Measurements from ENCODE around the gene TTBK1.

Gene TTBK1

DNA sequence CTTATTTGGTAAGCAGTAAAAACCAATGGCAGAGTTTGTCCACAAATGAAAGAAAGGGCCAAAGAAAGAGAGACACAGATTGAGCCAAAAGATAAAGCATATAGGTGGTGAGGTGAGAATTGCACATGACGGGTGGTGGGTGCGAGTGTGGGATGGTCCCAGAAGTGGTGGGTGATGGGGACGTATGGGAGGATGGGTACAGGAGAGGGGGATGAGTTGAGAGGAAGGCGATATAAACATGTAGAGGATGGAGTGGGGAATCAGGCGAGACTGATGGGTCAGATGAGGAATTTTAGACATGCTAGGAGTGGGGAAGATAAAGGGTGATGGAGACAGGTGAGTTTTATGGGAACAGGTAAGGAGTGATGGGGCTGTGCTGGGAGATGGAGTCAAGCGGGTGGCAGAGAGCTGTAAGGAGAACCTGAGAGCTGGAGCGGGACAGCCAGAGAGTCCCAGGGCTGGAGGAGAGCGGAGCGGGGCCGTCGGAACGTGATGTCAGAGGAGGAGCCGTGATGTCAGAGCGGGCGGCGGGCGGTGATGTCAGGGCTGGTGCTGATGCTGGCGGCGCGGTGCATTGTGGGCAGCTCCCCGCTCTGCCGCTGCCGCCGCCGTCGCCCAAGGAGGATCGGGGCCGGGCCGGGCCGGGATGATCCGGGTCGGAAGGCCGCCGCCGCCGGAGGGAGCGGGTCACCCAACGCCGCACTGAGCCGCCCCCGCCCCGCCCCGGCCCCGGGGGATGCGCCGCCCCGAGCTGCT is at the start of gene TTBK1:
TSS of gene TTBK1 (plus strand) at position 574 of the 756 bp plus-strand sequence. CDS start 3,180 bp downstream, outside the sequence.
- Histone ChIP-seq H3K4me3 (peak within 1 kb of the TSS in 2 of 10 experiments; percentile 23 to 28; a peak in 1 of 20 replicates), H3K27me3 (peaks cover 46 to 81% (median 70%) of the 10 kb centered on the region in 11 experiments), H4K20me1 (peaks cover 0 to 6% (median 0%) of the 10 kb centered on the region in 11 experiments; a peak in 3 of 22 replicates), H3K9ac (no peak within 1 kb of the TSS), H3K36me3 (no peaks in the 10 kb centered on the region), H3K4me2 (peak within 1 kb of the TSS in 4 of 11 experiments; percentile 12 to 34 (median 25); a peak in 3 of 22 replicates), H3K27ac (no peak within 1 kb of the TSS), H3K4me1 (peaks cover 12 to 24% (median 15%) of the 10 kb centered on the region in 10 experiments; a peak in 19 of 20 replicates), H3K9me3 (replicated peaks in 1 of 11) (peaks cover 5 to 23% (median 9%) of the 10 kb centered on the region in 11 experiments; a peak in 19 of 22 replicates)
- no peak for TF ChIP-seq Cebpa-rat (IDR thresholded peaks at IDR 0.05)

DNA sequence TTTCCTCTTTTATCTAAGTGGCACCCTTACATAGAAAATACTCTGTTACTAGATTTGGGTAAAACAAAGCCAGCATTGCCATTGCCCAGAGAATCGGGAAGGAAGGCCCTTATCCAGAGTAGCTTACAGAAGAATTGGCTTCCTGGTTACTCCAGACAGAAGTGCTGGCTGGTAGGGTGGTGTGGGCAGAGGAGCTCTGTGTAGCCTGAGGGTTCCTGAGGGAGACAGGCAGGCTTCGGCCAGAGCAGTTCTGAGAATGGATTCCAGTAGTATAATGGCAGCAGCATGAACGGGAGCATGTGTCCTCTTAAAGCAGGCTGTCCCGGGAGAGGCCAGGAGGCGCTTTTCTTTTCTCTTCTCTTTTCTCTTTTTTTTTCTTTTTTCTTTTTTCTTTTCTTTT is 49.4 kb upstream of the TTBK1 start:
- no peaks in the 10 kb centered on the region for H3K9me3 ChIP-seq (replicated peaks in 1 of 11)
- H3K4me1 ChIP-seq = no peaks in the 10 kb centered on the region
- no peak overlapping the region for H3K4me2 ChIP-seq
- H3K27ac ChIP-seq = no peak overlapping the region
- peaks cover 63 to 91% (median 77%) of the 10 kb centered on the region in 11 experiments for H3K36me3 ChIP-seq
- no peak overlapping the region for H3K4me3 ChIP-seq
- no peaks in the 10 kb centered on the region for H3K27me3 ChIP-seq
- H4K20me1 ChIP-seq = no peaks in the 10 kb centered on the region
- TF ChIP-seq Cebpa-rat (IDR thresholded peaks at IDR 0.05) = no peak
- no peak overlapping the region for H3K9ac ChIP-seq

DNA sequence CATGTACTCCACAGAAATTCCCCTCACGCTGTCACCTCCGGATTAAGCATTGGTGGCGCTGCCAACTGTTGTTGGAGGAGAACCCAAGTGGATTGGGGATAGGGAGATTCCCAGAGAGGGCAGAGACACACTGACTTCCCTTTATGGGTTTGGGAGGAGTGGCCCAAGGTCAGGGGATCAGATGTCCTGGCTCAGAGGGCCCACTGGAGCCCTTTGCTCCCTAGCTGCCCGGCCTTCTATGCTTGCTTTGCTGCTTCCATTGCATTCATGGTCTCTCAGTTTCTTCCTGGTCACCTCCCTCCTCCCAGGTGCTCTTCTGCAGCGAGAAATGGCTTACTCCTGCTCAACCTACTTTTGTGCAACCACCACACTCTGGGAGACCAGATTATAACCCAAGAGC is 46.9 kb upstream of the TTBK1 start:
- no peak overlapping the region for H3K4me2 ChIP-seq
- H3K9me3 ChIP-seq (replicated peaks in 1 of 11) = no peaks in the 10 kb centered on the region
- peaks cover 0 to 3% (median 0%) of the 10 kb centered on the region in 11 experiments; a peak in 1 of 22 replicates for H4K20me1 ChIP-seq
- H3K4me1 ChIP-seq = peaks cover 0 to 5% (median 0%) of the 10 kb centered on the region in 10 experiments; a peak in 4 of 20 replicates
- no peaks in the 10 kb centered on the region for H3K27me3 ChIP-seq
- no peak overlapping the region for H3K9ac ChIP-seq
- peaks cover 69 to 99% (median 88%) of the 10 kb centered on the region in 11 experiments for H3K36me3 ChIP-seq
- no peak overlapping the region for H3K27ac ChIP-seq
- no peak for TF ChIP-seq Cebpa-rat (IDR thresholded peaks at IDR 0.05)
- no peak overlapping the region for H3K4me3 ChIP-seq

DNA sequence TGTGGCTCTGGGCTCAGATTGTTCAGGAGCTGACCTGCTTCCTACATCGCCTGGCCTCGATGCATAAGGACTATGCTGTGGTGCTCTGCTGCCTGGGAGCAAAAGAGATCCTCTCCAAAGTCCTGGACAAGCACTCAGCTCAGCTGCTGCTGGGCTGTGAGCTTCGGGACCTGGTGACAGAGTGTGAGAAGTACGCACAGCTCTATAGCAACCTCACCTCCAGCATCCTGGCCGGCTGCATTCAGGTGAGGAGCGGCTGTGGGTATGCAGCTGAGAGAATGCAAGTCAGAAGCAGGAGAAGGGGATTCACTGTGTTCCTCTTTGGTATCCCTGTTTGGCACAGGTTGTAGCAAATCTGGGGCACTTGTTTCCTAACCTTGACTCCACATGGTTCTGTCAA is 43.4 kb upstream of the TTBK1 start:
- Histone ChIP-seq H3K9ac (no peak overlapping the region; a peak in 1 of 22 replicates), H3K4me2 (no peak overlapping the region), H3K9me3 (replicated peaks in 1 of 11) (no peaks in the 10 kb centered on the region), H3K4me3 (no peak overlapping the region), H3K27me3 (no peaks in the 10 kb centered on the region), H3K4me1 (peaks cover 0 to 5% (median 0%) of the 10 kb centered on the region in 10 experiments; a peak in 4 of 20 replicates), H3K27ac (no peak overlapping the region), H3K36me3 (peaks cover 45 to 92% (median 80%) of the 10 kb centered on the region in 11 experiments), H4K20me1 (peaks cover 0 to 7% (median 0%) of the 10 kb centered on the region in 11 experiments; a peak in 2 of 22 replicates)
- TF ChIP-seq Cebpa-rat (IDR thresholded peaks at IDR 0.05) = no peak

DNA sequence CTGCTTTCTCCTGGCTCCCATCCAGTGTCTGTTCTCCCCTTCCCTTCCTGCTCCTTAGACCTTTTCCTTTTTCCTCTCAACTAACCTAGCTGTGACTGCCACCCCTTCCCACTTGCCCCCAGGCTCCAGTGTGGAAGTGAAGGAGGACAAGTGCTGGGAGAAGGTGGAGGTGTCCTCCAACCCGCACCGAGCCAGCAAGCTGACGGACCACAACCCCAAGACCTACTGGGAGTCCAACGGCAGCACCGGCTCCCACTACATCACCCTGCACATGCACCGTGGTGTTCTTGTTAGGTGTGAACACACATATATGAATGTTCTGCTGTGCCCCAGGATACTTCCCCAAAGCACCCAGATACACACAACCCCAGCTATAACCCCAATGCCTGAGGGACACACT is 42.7 kb upstream of the TTBK1 start:
- no peak for TF ChIP-seq Cebpa-rat (IDR thresholded peaks at IDR 0.05)
- H3K4me1 ChIP-seq = peaks cover 0 to 5% (median 0%) of the 10 kb centered on the region in 10 experiments; a peak in 4 of 20 replicates
- H3K4me3 ChIP-seq = no peak overlapping the region
- H3K9ac ChIP-seq = no peak overlapping the region
- no peak overlapping the region for H3K4me2 ChIP-seq
- H3K27ac ChIP-seq = no peak overlapping the region
- no peaks in the 10 kb centered on the region for H3K9me3 ChIP-seq (replicated peaks in 1 of 11)
- H3K36me3 ChIP-seq = peaks cover 42 to 92% (median 81%) of the 10 kb centered on the region in 11 experiments
- no peaks in the 10 kb centered on the region for H3K27me3 ChIP-seq
- H4K20me1 ChIP-seq = peaks cover 0 to 7% (median 0%) of the 10 kb centered on the region in 11 experiments; a peak in 2 of 22 replicates

DNA sequence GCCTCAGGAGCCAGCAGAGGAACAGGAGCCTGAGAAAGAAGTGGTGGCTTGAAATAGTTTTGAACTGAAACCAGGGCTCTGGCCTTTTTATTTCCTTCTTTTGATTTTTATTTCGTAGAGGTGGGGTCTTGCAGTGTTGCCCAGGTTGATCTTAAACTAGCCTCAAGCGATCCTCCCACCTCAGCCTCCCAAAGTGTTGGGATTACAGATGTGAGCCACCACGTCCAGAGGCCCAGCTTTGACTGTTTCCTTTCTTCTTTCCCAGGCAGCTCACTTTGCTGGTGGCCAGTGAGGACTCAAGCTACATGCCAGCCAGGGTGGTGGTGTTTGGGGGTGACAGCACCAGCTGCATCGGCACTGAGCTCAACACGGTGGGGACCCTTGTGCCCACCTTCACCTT is 40.8 kb upstream of the TTBK1 start:
- Histone ChIP-seq H3K4me2 (no peak overlapping the region), H3K27me3 (no peaks in the 10 kb centered on the region), H3K27ac (no peak overlapping the region), H3K9ac (no peak overlapping the region), H3K36me3 (peaks cover 29 to 90% (median 67%) of the 10 kb centered on the region in 11 experiments), H3K4me1 (peaks cover 0 to 5% (median 0%) of the 10 kb centered on the region in 10 experiments; a peak in 4 of 20 replicates), H4K20me1 (peaks cover 0 to 7% (median 0%) of the 10 kb centered on the region in 11 experiments; a peak in 2 of 22 replicates), H3K4me3 (no peak overlapping the region), H3K9me3 (replicated peaks in 1 of 11) (no peaks in the 10 kb centered on the region)
- TF ChIP-seq Cebpa-rat (IDR thresholded peaks at IDR 0.05) = no peak

DNA sequence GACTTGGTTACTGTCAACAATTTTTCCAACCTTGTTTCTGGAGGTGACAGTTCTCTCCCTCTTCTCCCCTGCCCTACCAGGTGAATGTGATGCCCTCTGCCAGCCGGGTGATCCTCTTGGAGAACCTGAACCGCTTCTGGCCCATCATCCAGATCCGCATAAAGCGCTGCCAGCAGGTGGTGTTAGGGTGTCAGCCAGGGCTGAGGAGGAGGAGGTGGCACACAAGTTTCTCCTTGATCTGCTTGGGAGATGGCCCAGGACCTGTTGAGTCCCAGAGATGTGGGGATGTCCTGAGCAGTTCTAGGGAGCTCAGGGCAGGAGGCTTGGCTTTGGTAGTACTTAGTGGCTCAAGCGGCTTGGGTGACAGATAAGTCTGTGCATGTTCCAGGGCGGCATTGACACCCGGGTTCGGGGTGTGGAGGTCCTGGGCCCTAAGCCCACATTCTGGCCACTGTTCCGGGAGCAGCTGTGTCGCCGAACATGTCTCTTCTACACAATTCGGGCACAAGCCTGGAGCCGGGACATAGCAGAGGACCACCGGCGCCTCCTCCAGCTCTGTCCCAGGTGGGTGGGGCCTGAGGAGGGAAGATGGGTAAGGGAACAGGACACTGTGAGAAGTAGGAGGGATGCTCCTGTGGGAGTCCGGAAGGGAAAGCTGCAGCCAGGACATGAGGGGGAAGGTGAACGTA is 40.1 kb upstream of the TTBK1 start:
- peaks cover 0 to 5% (median 0%) of the 10 kb centered on the region in 10 experiments; a peak in 4 of 20 replicates for H3K4me1 ChIP-seq
- peaks cover 0 to 7% (median 0%) of the 10 kb centered on the region in 11 experiments; a peak in 2 of 22 replicates for H4K20me1 ChIP-seq
- no peak overlapping the region for H3K9ac ChIP-seq
- H3K27me3 ChIP-seq = no peaks in the 10 kb centered on the region
- no peak overlapping the region for H3K4me3 ChIP-seq
- peaks cover 22 to 83% (median 61%) of the 10 kb centered on the region in 11 experiments for H3K36me3 ChIP-seq
- H3K4me2 ChIP-seq = no peak overlapping the region
- H3K27ac ChIP-seq = no peak overlapping the region
- H3K9me3 ChIP-seq (replicated peaks in 1 of 11) = no peaks in the 10 kb centered on the region
- TF ChIP-seq Cebpa-rat (IDR thresholded peaks at IDR 0.05) = no peak

DNA sequence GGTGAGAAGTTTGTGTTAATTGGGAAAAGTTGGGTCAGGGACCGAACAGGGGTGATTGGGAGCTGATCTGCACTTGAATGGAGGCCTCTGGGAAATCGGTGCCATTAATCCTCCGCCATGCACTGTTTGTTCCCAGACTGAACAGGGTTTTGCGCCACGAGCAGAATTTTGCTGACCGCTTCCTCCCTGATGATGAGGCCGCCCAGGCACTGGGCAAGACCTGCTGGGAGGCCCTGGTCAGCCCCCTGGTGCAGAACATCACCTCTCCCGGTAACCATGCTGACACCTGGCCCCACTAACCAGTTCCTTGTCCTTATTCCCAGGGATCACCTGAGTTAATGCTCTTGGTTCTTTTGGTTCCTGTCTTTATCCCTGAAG is 39.6 kb upstream of the TTBK1 start:
- Histone ChIP-seq H3K27ac (no peak overlapping the region), H3K27me3 (no peaks in the 10 kb centered on the region), H3K4me2 (no peak overlapping the region), H3K9me3 (replicated peaks in 1 of 11) (no peaks in the 10 kb centered on the region), H3K9ac (no peak overlapping the region), H3K4me1 (peaks cover 0 to 5% (median 0%) of the 10 kb centered on the region in 10 experiments; a peak in 4 of 20 replicates), H4K20me1 (peaks cover 0 to 7% (median 0%) of the 10 kb centered on the region in 11 experiments; a peak in 2 of 22 replicates), H3K4me3 (no peak overlapping the region), H3K36me3 (peaks cover 17 to 77% (median 56%) of the 10 kb centered on the region in 11 experiments; a peak in 21 of 22 replicates)
- no peak for TF ChIP-seq Cebpa-rat (IDR thresholded peaks at IDR 0.05)

All from BLaER1 treated with 17β-estradiol and CSF1 and Interleukin-3, amounts not matched to agents 10 nM and 100 nM (cell line).